Vagina (tissue), 2 donors: ENCODE results near the gene DMAP1. TPM values are rescaled to one million over a fixed set of nuclear protein-coding genes. Genes with fewer than 3 reads are reported as not detected.

Experiments used
- DNase-seq, 2 donors: peaks; one replicate each; pipeline ENCODE4 v3.0.0-alpha.2; 2017; ENCODE audit errors: extremely low spot score in 2 of 2
- H3K27ac ChIP-seq: fragments of 200-600 bp; sonication (generic); one replicate; pipeline ENCODE4 v1.5.1; 2019
- H3K27me3 ChIP-seq: fragments of 200-600 bp; sonication (generic); one replicate; pipeline ENCODE4 v1.5.1; 2019
- H3K36me3 ChIP-seq, 2 donors: fragments of 200-600 bp; sonication (generic); one replicate each; pipeline ENCODE4 v1.5.1; 2017 to 2019
- H3K4me1 ChIP-seq: fragments of 200-600 bp; sonication (generic); one replicate; pipeline ENCODE4 v1.5.1; 2019
- H3K4me3 ChIP-seq, 2 donors: fragments of 200-600 bp; sonication (generic); 1 replicate in 1 of 2; 2 replicates in 1 of 2; pipeline ENCODE4 v1.5.1; 2016 to 2019
- H3K9me3 ChIP-seq: fragments of 200-600 bp; sonication (generic); one replicate; pipeline ENCODE4 v1.5.1; 2019
- POLR2A ChIP-seq, 2 donors: fragments of 450-650 bp; IDR thresholded peaks; one replicate each; pipeline ENCODE4 v1.6.1; 2017; ENCODE audit warnings: antibody characterized with exemption in 2 of 2, mild to moderate bottlenecking in 2 of 2, moderate library complexity in 2 of 2
- POLR2AphosphoS5 ChIP-seq, 2 donors: sonication (generic); formaldehyde crosslinking; IDR thresholded peaks; one replicate each; pipeline ENCODE4 v1.9.0; 2017; ENCODE audit warnings: antibody characterized with exemption in 2 of 2, mild to moderate bottlenecking in 2 of 2, low read depth in 1 of 2; ENCODE audit not compliant: insufficient read depth in 1 of 2
- intact Hi-C: fragments of 100-400 bp; cut with DNase I; formaldehyde crosslinking; loops from one replicate; pipeline ENCODE4 v1.15.1; 2023
- total RNA-seq: library from RNA; depleted of rRNA; stranded (reverse); fragments of >200 nt; gene quantifications from one replicate; pipeline ENCODE4 v1.2.3, GENCODE V29; 2016
- TF ChIP-seq, protein P1 (sequence below), 3 experiments: fragments of 450-650 bp in 2 of 3; fragments of 200-600 bp in 1 of 3; sonication (generic) in 1 of 3; IDR thresholded peaks; one replicate each; pipeline ENCODE4 v1.5.1; 2017 to 2019; ENCODE audit warnings: antibody characterized with exemption in 3 of 3, mild to moderate bottlenecking in 2 of 3, moderate library complexity in 2 of 3

Gene DMAP1
- total RNA-seq, 1 donor from 2014 or later: 52.3 TPM

DNA sequence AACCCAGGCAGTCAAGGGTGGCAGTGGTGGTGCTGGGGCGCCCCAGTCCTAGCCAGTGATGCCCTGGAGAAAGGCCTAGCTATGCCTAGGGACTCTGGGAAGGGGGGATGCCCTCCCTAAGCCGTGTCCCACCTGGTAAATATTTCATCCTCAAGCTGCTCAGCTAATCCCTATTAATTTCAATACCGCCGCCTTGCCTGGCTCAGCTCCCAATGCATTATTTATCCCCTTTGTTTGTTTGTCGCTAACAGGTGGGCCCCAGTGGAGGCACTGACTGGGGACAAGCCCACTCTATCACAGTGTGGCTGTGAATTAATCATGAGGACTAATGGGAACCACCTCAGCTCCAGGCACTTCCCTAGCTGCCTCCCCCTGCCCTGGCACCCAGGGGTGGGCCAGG is 22.5 kb downstream of the DMAP1 start:
- Histone ChIP-seq H3K4me3 (no peak overlapping the region), H3K36me3 (no peaks in the 10 kb centered on the region), H3K4me1 (peaks cover 33% of the 10 kb centered on the region), H3K9me3 (no peaks in the 10 kb centered on the region), H3K27me3 (no peaks in the 10 kb centered on the region), H3K27ac (no peak overlapping the region)
- no peak for DNase-seq
- intact Hi-C loops: no loop called here
- TF ChIP-seq POLR2AphosphoS5 (IDR thresholded peaks at IDR 0.05; ENCODE audit: insufficient read depth in 1 of 2, low read depth in 1 of 2): no peak
- TF ChIP-seq, protein P1, sequence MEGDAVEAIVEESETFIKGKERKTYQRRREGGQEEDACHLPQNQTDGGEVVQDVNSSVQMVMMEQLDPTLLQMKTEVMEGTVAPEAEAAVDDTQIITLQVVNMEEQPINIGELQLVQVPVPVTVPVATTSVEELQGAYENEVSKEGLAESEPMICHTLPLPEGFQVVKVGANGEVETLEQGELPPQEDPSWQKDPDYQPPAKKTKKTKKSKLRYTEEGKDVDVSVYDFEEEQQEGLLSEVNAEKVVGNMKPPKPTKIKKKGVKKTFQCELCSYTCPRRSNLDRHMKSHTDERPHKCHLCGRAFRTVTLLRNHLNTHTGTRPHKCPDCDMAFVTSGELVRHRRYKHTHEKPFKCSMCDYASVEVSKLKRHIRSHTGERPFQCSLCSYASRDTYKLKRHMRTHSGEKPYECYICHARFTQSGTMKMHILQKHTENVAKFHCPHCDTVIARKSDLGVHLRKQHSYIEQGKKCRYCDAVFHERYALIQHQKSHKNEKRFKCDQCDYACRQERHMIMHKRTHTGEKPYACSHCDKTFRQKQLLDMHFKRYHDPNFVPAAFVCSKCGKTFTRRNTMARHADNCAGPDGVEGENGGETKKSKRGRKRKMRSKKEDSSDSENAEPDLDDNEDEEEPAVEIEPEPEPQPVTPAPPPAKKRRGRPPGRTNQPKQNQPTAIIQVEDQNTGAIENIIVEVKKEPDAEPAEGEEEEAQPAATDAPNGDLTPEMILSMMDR (IDR thresholded peaks at IDR 0.05): no peak
- TF ChIP-seq POLR2A (IDR thresholded peaks at IDR 0.05): no peak

DNA sequence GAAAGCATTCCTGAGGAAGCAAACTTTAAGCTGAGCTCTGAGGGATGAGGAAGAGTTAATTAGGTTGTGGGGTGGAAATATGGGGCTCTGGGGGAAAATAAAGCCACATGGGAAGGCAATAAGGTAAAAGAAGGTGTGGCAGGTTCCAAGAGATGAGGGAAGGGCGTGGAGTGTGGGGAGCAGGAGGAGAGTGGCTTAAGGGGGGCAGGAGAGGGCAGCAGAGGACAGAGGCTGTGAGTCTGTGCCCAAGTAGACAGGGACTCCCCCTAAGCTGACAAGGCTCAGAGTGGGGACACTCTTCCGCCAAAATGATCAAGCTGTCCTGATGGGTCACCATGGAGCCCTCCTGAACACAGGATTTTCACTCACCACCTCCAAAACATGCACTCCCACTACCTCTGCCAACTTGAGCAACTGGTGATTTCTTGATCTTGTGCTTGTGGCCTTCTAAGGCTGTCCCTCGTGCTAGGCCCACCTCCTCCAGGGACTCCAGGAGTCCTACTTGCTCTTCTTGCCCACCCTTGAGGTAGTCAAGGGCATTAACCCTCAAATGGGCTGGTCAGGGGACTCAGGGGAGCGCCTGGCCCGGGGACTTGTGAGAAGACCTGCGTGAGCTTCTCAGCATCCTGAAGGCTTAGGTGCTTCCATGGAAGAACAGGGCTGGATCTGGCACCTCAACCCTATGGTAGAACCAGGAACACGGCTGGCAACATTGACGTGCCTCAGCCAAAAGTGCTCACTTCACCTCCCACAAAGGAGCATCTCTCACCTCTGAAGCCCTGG is 23.4 kb downstream of the DMAP1 start:
- Histone ChIP-seq H3K4me3 (no peak overlapping the region), H3K36me3 (no peaks in the 10 kb centered on the region), H3K27me3 (no peaks in the 10 kb centered on the region), H3K4me1 (peaks cover 37% of the 10 kb centered on the region), H3K27ac (no peak overlapping the region), H3K9me3 (no peaks in the 10 kb centered on the region)
- TF ChIP-seq, protein P1 (IDR thresholded peaks at IDR 0.05): no peak
- TF ChIP-seq POLR2AphosphoS5 (IDR thresholded peaks at IDR 0.05; ENCODE audit: insufficient read depth in 1 of 2, low read depth in 1 of 2): no peak
- no peak for TF ChIP-seq POLR2A (IDR thresholded peaks at IDR 0.05)
- DNase-seq: no peak
- intact Hi-C loops: no loop called here

DNA sequence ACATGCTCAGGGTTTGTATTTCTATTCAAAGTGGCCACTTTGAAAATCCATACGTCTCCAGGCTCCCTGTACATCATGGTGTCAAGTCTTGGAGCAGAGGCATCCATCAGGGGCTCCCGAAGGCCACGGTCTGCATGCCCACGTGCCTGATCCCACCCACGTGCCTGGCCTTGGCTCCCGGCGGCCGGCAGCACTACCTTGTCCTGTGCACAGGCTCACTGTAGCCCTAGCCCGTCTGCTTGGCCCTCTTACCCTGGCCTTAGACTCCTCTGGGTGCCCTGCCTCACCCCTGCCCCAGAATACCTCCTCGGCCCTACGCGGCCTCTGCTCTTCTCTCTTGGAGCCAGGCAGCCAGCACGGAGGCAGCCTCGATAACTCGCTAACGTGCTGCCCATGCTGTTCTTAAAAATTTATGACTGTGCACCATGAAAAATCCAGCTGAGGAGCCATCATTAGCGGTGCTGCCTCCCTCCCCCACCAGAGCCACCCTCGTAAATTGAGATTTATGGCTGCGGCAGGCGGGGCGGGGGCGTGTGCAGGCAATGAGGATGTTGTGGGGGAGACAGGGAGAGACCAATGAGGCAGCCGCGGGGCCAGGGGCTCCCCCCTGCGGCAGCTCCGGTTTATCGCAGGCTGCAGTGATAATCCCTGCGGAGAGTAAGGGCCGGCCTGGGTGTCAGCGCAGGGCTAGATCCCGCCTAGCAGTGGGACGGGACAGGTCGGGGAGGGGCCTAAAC is 24.6 kb downstream of the DMAP1 start:
- H3K9me3 ChIP-seq: no peaks in the 10 kb centered on the region
- peak overlapping the region in 1 of 2 donors; percentile 12 for H3K4me3 ChIP-seq
- intact Hi-C loops: no loop called here
- no peaks in the 10 kb centered on the region for H3K36me3 ChIP-seq
- H3K27ac ChIP-seq: peak overlapping the region; percentile 86
- H3K4me1 ChIP-seq: peaks cover 37% of the 10 kb centered on the region
- no peak for DNase-seq
- no peaks in the 10 kb centered on the region for H3K27me3 ChIP-seq
- TF ChIP-seq POLR2A (IDR thresholded peaks at IDR 0.05) (no peak), POLR2AphosphoS5 (IDR thresholded peaks at IDR 0.05; ENCODE audit: insufficient read depth in 1 of 2, low read depth in 1 of 2) (peak; percentile 63 to 79)
- TF ChIP-seq, protein P1 (IDR thresholded peaks at IDR 0.05): peak; percentile 17 to 62 (median 48)

DNA sequence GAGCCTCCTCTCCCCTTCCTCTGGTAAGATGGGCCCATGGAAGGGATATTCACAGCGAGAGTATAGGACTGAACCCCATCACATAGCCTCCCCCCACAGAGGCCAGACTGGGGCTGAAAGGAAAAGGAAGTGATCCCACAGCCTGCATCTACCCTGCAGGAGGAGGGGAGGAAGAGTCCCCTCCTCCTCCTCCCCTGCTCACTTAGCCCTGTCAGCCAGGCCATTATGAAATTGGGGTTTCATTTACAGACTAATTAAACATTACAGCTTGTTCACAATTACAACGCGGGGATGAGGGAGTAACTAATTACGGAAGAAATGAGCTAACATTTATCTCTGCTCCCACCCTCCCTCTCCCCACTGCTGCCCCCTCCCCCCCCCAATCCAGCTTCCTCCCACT is 25.4 kb downstream of the DMAP1 start:
- no peaks in the 10 kb centered on the region for H3K36me3 ChIP-seq
- peaks cover 37% of the 10 kb centered on the region for H3K4me1 ChIP-seq
- DNase-seq: no peak
- intact Hi-C loops: no loop called here
- H3K9me3 ChIP-seq: no peaks in the 10 kb centered on the region
- no peak overlapping the region for H3K4me3 ChIP-seq
- peak overlapping the region; percentile 86 for H3K27ac ChIP-seq
- no peaks in the 10 kb centered on the region for H3K27me3 ChIP-seq
- TF ChIP-seq POLR2AphosphoS5 (IDR thresholded peaks at IDR 0.05; ENCODE audit: insufficient read depth in 1 of 2, low read depth in 1 of 2): no peak
- TF ChIP-seq, protein P1 (IDR thresholded peaks at IDR 0.05): no peak
- no peak for TF ChIP-seq POLR2A (IDR thresholded peaks at IDR 0.05)
